ENCODE measurements around the gene SHFL.

SHFL gene

GRCh38 chr19:10107817-10108367 is 21.8 kb downstream of the SHFL start:
- H3K4me3 ChIP-seq (replicated peaks; ENCODE audit: low read depth, low read length): peak overlapping the region; percentile 92
- TF ChIP-seq CTCF (IDR thresholded peaks at IDR 0.05; ENCODE audit: low read depth, low read length, missing control alignments): no peak
- DNase-seq (ENCODE audit: extremely low read depth, low read depth): no peak

DNA sequence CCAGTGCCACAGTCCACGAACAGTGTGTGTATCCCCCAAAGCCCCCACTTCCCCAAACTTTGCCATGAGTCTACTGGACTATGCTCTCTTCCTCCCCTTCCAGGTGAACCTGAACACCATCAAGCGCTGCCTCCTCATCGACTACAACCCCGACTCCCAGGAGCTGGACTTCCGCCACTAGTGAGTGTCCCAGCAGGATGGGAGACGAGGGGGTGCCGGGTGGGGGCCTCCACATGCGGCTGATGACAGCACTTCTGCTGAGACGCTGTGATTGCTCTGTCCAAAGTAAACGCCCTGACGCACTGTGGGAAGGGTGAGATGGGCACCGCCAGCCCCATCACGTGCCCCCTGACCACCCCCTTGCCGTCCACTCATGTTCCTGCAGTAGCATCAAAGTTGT is 23.4 kb downstream of the SHFL start:
- DNase-seq (ENCODE audit: extremely low read depth, low read depth): no peak
- no peak overlapping the region for H3K4me3 ChIP-seq (replicated peaks; ENCODE audit: low read depth, low read length)
- no peak for TF ChIP-seq CTCF (IDR thresholded peaks at IDR 0.05; ENCODE audit: low read depth, low read length, missing control alignments)

DNA sequence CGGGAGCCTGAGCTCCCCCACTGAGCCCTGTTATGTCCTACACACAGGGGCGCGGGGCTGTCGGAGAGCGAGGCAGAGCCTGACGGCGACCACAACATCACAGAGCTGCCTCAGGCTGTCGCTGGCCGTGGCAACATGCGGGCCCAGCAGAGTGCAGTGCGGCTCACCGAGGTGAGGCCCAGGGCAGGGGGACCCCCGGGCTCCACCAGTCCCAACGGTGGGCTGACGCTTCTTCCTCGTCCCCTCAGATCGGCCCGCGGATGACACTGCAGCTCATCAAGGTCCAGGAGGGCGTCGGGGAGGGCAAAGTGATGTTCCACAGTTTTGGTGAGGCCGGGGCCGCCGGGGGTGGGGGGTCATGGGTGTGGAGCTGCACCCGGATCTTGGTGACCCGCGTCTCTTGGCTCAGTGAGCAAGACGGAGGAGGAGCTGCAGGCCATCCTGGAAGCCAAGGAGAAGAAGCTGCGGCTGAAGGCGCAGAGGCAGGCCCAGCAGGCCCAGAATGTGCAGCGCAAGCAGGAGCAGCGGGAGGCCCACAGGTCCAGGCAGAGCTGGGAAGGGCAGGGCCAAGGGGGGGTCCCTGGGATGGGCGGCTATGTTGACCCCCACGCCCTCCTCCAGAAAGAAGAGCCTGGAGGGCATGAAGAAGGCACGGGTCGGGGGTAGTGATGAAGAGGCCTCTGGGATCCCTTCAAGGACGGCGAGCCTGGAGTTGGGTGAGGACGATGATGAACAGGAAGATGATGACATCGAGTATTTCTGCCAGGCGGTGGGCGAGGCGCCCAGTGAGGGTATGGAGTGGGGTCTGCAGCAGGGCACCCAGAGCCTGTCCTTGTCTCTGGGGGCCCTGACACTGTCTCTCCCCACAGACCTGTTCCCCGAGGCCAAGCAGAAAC is 24.2 kb downstream of the SHFL start:
- no peak overlapping the region for H3K4me3 ChIP-seq (replicated peaks; ENCODE audit: low read depth, low read length)
- TF ChIP-seq CTCF (IDR thresholded peaks at IDR 0.05; ENCODE audit: low read depth, low read length, missing control alignments): no peak
- DNase-seq (ENCODE audit: extremely low read depth, low read depth): no peak

DNA sequence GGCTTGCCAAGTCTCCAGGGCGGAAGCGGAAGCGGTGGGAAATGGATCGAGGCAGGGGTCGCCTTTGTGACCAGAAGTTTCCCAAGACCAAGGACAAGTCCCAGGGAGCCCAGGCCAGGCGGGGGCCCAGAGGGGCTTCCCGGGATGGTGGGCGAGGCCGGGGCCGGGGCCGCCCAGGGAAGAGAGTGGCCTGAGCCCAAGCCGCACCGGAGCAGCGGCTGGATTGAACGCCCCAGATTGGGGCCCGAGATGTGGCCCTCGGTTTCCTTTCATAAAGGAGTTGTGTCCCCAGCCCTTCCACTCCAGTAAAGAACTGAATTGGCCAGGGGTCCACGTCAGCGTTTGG is 24.8 kb downstream of the SHFL start:
- no peak overlapping the region for H3K4me3 ChIP-seq (replicated peaks; ENCODE audit: low read depth, low read length)

DNA sequence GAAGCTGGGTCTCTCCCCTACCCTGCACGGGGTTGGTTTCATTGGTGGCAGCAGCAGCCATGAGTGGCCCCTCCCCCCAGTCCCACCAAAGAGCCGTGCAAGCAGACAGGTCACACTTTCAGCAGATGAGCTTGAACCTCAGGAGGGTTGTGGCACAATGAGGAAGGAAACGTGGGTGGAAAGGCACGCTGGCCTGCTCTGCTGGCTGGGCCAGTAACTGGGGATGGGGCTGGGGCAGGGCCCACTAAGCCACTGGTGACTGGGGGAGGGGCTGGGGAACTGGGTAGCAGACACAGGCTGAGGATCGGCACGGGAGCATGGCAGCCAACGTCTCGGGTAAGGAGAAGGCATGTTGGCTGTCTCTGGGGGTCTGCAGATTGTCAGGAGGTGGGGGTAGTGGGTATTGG is 25.3 kb downstream of the SHFL start, which contains the start of gene P2RY11:
TSS of gene P2RY11 (plus strand) at position 289 of the 407 bp plus-strand sequence. CDS start at position 318, 29 bp downstream.
- DNase-seq (ENCODE audit: extremely low read depth, low read depth): no peak
- H3K4me3 ChIP-seq (replicated peaks; ENCODE audit: low read depth, low read length): no peak within 1 kb of the TSS

More for the DNA sequence above, 24.8 kb downstream of the SHFL start:
- DNase-seq (ENCODE audit: extremely low read depth, low read depth): no peak
- no peak for TF ChIP-seq CTCF (IDR thresholded peaks at IDR 0.05; ENCODE audit: low read depth, low read length, missing control alignments)

GRCh38 chr19:10112037-10112761 is 26.1 kb downstream of the SHFL start:
- no peak for TF ChIP-seq CTCF (IDR thresholded peaks at IDR 0.05; ENCODE audit: low read depth, low read length, missing control alignments)
- no peak for DNase-seq (ENCODE audit: extremely low read depth, low read depth)
- H3K4me3 ChIP-seq (replicated peaks; ENCODE audit: low read depth, low read length): no peak overlapping the region

More for the DNA sequence above, 25.3 kb downstream of the SHFL start, which contains the start of gene P2RY11:
- TF ChIP-seq CTCF (IDR thresholded peaks at IDR 0.05; ENCODE audit: low read depth, low read length, missing control alignments): no peak
